Neural cell (in vitro differentiated cells): ENCODE measurements around the gene ABHD17C. TPM values are rescaled to one million over a fixed set of nuclear protein-coding genes. Genes with fewer than 3 reads are reported as not detected.
"Not testable (repeated sequence)": the region's sequence is repeated elsewhere in the genome, so short reads cannot be mapped to it uniquely, and the experiment has no call there.

ENCODE experiments used
- H2AFZ ChIP-seq: fragments of 200-600, 300-800 bp; sonication (generic), shearing (Covaris generic); 2 replicates; pipeline ENCODE4 v1.6.0; 2014; ENCODE audit warnings: low read depth, mild to moderate bottlenecking, antibody characterized with exemption, low read length, moderate library complexity
- H3F3A ChIP-seq: fragments of 200-600 bp; shearing (Covaris generic); 2 replicates; pipeline ENCODE4 v1.6.1; 2016; ENCODE audit warnings: mild to moderate bottlenecking, moderate library complexity, mixed read lengths, antibody characterized with exemption, low read length; ENCODE audit not compliant: insufficient read depth, poor library complexity, severe bottlenecking
- H3K27ac ChIP-seq: fragments of 200-600, 300-800 bp; sonication (generic), shearing (Covaris generic); 2 replicates; pipeline ENCODE4 v1.5.1; 2014; ENCODE audit warnings: mild to moderate bottlenecking, low read length, moderate library complexity
- H3K27me3 ChIP-seq: fragments of 300-800, 200-600 bp; sonication (generic), shearing (Covaris generic); 2 replicates; pipeline ENCODE4 v1.6.0; 2014; ENCODE audit warnings: mild to moderate bottlenecking, low read depth, low read length, moderate library complexity; ENCODE audit not compliant: insufficient read depth
- H3K36me3 ChIP-seq: fragments of 300-800, 200-600 bp; sonication (generic), shearing (Covaris generic); 2 replicates; pipeline ENCODE4 v1.5.1; 2014; ENCODE audit warnings: mild to moderate bottlenecking, antibody characterized with exemption, low read length, moderate library complexity; ENCODE audit not compliant: insufficient read depth
- H3K4me2 ChIP-seq: fragments of 300-800, 200-600 bp; sonication (generic), shearing (Covaris generic); 2 replicates; pipeline ENCODE4 v1.6.0; 2014; ENCODE audit warnings: mild to moderate bottlenecking, low read length
- H3K4me3 ChIP-seq: fragments of 300-800, 200-600 bp; sonication (generic), shearing (Covaris generic); 2 replicates; pipeline ENCODE4 v1.5.1; 2014; ENCODE audit warnings: mild to moderate bottlenecking, low read length, moderate library complexity
- H3K79me2 ChIP-seq: fragments of 200-600 bp; shearing (Covaris generic); replicated peaks from 2 replicates; pipeline ENCODE4 v1.6.0; 2014; ENCODE audit warnings: mild to moderate bottlenecking, low read length, moderate library complexity; ENCODE audit not compliant: insufficient read depth
- H3K9ac ChIP-seq: fragments of 300-800, 200-600 bp; sonication (generic), shearing (Covaris generic); 2 replicates; pipeline ENCODE4 v1.6.1; 2016; ENCODE audit warnings: mild to moderate bottlenecking, low read length, mixed read lengths
- H3K9me2 ChIP-seq: fragments of 200-600 bp; shearing (Covaris generic); 2 replicates; pipeline ENCODE4 v1.6.1; 2016; ENCODE audit warnings: mild to moderate bottlenecking, low read length, mixed read lengths; ENCODE audit not compliant: insufficient read depth
- H3K9me3 ChIP-seq: fragments of 200-600, 300-800 bp; sonication (generic), shearing (Covaris generic); 2 replicates; pipeline ENCODE4 v1.6.1; 2016; ENCODE audit warnings: mild to moderate bottlenecking, mixed run types, low read length, moderate library complexity, mixed read lengths
- H4K20me1 ChIP-seq: fragments of 200-600 bp; shearing (Covaris generic); 2 replicates; pipeline ENCODE4 v1.6.1; 2016; ENCODE audit warnings: mild to moderate bottlenecking, mixed run types; ENCODE audit not compliant: insufficient read depth
- CTCF ChIP-seq: fragments of 450-650 bp; IDR thresholded peaks from 2 replicates; pipeline ENCODE4 v1.5.1; 2014; ENCODE audit warnings: antibody characterized with exemption, mild to moderate bottlenecking, moderate library complexity; ENCODE audit not compliant: poor library complexity, severe bottlenecking
- EP300 ChIP-seq: fragments of 450-650 bp; conservative IDR thresholded peaks from 2 replicates; pipeline ENCODE4 v1.6.1; 2014; ENCODE audit warnings: antibody characterized with exemption, mild to moderate bottlenecking, moderate library complexity; ENCODE audit not compliant: poor library complexity, severe bottlenecking
- MXI1 ChIP-seq: fragments of 450-650 bp; conservative IDR thresholded peaks from 2 replicates; pipeline ENCODE4 v1.6.1; 2014; ENCODE audit warnings: antibody characterized with exemption, mild to moderate bottlenecking; ENCODE audit not compliant: poor library complexity, severe bottlenecking
- REST ChIP-seq: IDR thresholded peaks from 2 replicates; pipeline ENCODE4 v1.6.1; 2012; ENCODE audit warnings: borderline replicate concordance
- SMC3 ChIP-seq: fragments of 450-650 bp; conservative IDR thresholded peaks from 2 replicates; pipeline ENCODE4 v1.6.1; 2014; ENCODE audit warnings: antibody characterized with exemption, mild to moderate bottlenecking, moderate library complexity; ENCODE audit not compliant: poor library complexity
- TAF1 ChIP-seq: IDR thresholded peaks from 2 replicates; pipeline ENCODE4 v1.6.1; 2012; ENCODE audit warnings: low read depth
- polyA minus RNA-seq: library from RNA; depleted of rRNA, polyadenylated mRNA; stranded (reverse); fragments of >200 nt; gene quantifications from 2 replicates; pipeline ENCODE4 v1.2.3, GENCODE V29; 2014
- polyA plus RNA-seq: library from polyadenylated mRNA; depleted of rRNA; stranded (reverse); fragments of >200 nt; gene quantifications from 2 replicates; pipeline ENCODE4 v1.2.3, GENCODE V29; 2014

Gene ABHD17C
- polyA plus RNA-seq (18.3 and 19.1 TPM in 2 replicates), polyA minus RNA-seq (16.3 and 18.6 TPM in 2 replicates)

GRCh38 chr15:80695099-80695910, at the start of gene ABHD17C:
Gene ABHD17C, plus strand, starts transcription at chr15:80695310. Its CDS starts 120 bp downstream, at chr15:80695430.
- peak within 1 kb of the TSS; percentile 98 for H3K4me2 ChIP-seq
- H3K9ac ChIP-seq: peak within 1 kb of the TSS; percentile 80
- peaks cover 29% of the 10 kb centered on the region for H3K79me2 ChIP-seq
- H3K4me3 ChIP-seq: peak within 1 kb of the TSS; percentile 96
- H4K20me1 ChIP-seq: peaks cover 6% of the 10 kb centered on the region
- peak; percentile 79 for TF ChIP-seq MXI1
- peak; percentile 22 for TF ChIP-seq CTCF
- TF ChIP-seq SMC3: peak; percentile 47
- TF ChIP-seq EP300: no peak
- no peak for TF ChIP-seq TAF1
- H3K27me3 ChIP-seq: no peaks in the 10 kb centered on the region
- peak within 1 kb of the TSS; percentile 65 for H3K27ac ChIP-seq
- H2AFZ ChIP-seq: peak within 1 kb of the TSS; percentile 46
- no peaks in the 10 kb centered on the region for H3F3A ChIP-seq
- H3K9me3 ChIP-seq: no peaks in the 10 kb centered on the region
- no peaks in the 10 kb centered on the region for H3K36me3 ChIP-seq
- no peaks in the 10 kb centered on the region for H3K9me2 ChIP-seq

GRCh38 chr15:80645494-80646065, 49.5 kb upstream of the ABHD17C start:
- peaks cover 6% of the 10 kb centered on the region for H3K9me3 ChIP-seq
- no peaks in the 10 kb centered on the region for H3K9me2 ChIP-seq
- no peaks in the 10 kb centered on the region for H3K36me3 ChIP-seq
- TF ChIP-seq REST (no peak), MXI1 (no peak)
- no peaks in the 10 kb centered on the region for H3F3A ChIP-seq
- H3K4me3 ChIP-seq: no peak overlapping the region
- no peak overlapping the region for H3K27ac ChIP-seq
- no peak overlapping the region for H3K4me2 ChIP-seq
- no peak overlapping the region for H3K9ac ChIP-seq
- H3K27me3 ChIP-seq: no peaks in the 10 kb centered on the region
- H4K20me1 ChIP-seq: no peaks in the 10 kb centered on the region
- no peak overlapping the region for H2AFZ ChIP-seq
- H3K79me2 ChIP-seq: no peaks in the 10 kb centered on the region

GRCh38 chr15:80647424-80647823, 47.7 kb upstream of the ABHD17C start:
- not testable (repeated sequence) for H4K20me1 ChIP-seq, H3K27me3 ChIP-seq, H3K9ac ChIP-seq, H3K79me2 ChIP-seq, H3F3A ChIP-seq, H3K4me2 ChIP-seq, H3K9me3 ChIP-seq, H2AFZ ChIP-seq, H3K27ac ChIP-seq, H3K36me3 ChIP-seq, H3K9me2 ChIP-seq, H3K4me3 ChIP-seq
